HCT116 (cell line): Measurements from ENCODE around the gene RBM19. TPM values are rescaled to one million over a fixed set of nuclear protein-coding genes. Genes with fewer than 3 reads are reported as not detected.

Experiments
- ATAC-seq: fragments of 200-7000 bp; cut with Tn5 transposase; 2 replicates; pipeline ENCODE4 v1.9.1; 2020; ENCODE audit warnings: mild to moderate bottlenecking, moderate library complexity
- BruUV-seq: library from RNA; stranded (reverse); fragments of 400-500 nt; replicated peaks from 2 replicates; lab custom pipeline; 2021; lab: Mats Ljungman, UMichigan
- CTCF ChIA-PET: fragments of 300-600 bp; sonication (Branson Sonifier 250); formaldehyde crosslinking; loops from one replicate; lab custom pipeline; 2021; ENCODE audit warnings: antibody characterized with exemption; lab: Charles Lee
- POLR2A ChIA-PET: fragments of 300-600, 350-600 bp; sonication (Branson Sonifier 250); formaldehyde crosslinking; loops from one replicate; lab custom pipeline; 2021; ENCODE audit warnings: antibody characterized with exemption; lab: Charles Lee
- RAD21 ChIA-PET, 2 experiments: fragments of 300-600 bp; sonication (Branson Sonifier 250); formaldehyde crosslinking; loops; one replicate each; lab custom pipeline; 2023; ENCODE audit warnings: low total read pairs in 2 of 2; ENCODE audit not compliant: uncharacterized antibody in 2 of 2, unreplicated experiment in 2 of 2, low non-redundant PET in 1 of 2; lab: Charles Lee
- DNase-seq: peaks from one replicate; pipeline ENCODE4 v3.0.0-alpha.2; 2010; ENCODE audit warnings: low read depth, low spot score
- H2AFZ ChIP-seq: fragments of 200-600 bp; shearing (Covaris generic), sonication (generic); 2 replicates; pipeline ENCODE4 v1.6.1; 2017; ENCODE audit warnings: low read depth, mixed run types, mixed read lengths, antibody characterized with exemption, low read length; ENCODE audit not compliant: poor library complexity, severe bottlenecking
- H3K27ac ChIP-seq: 2 replicates; pipeline ENCODE4 v1.5.1; 2012; ENCODE audit warnings: low read depth, low read length
- H3K27me3 ChIP-seq: fragments of 200-600 bp; sonication (generic); 2 replicates; pipeline ENCODE4 v1.6.1; 2016; ENCODE audit warnings: mixed run types, low read length, mixed read lengths; ENCODE audit not compliant: insufficient read depth
- H3K36me3 ChIP-seq, 2 experiments: fragments of 200-500 bp in 1 of 2; fragments of 200-600 bp in 1 of 2; sonication (Bioruptor generic) in 1 of 2; sonication (generic) in 1 of 2; 2 replicates each; pipeline versions ENCODE4 v1.5.1 to v1.6.1; 2014 to 2016; ENCODE audit warnings: low read length in 2 of 2, inconsistent platforms in 1 of 2, mixed read lengths in 1 of 2, mixed run types in 1 of 2; ENCODE audit not compliant: insufficient read depth in 2 of 2, control insufficient read depth in 1 of 2
- H3K4me1 ChIP-seq, 2 experiments: fragments of 200-600 bp in 1 of 2; sonication (generic) in 1 of 2; 2 replicates each; pipeline versions ENCODE4 v1.5.1 to v1.6.1; 2012 to 2017; ENCODE audit warnings: low read length in 2 of 2, inconsistent platforms in 1 of 2, mild to moderate bottlenecking in 1 of 2, mixed read lengths in 1 of 2, mixed run types in 1 of 2, moderate library complexity in 1 of 2; ENCODE audit not compliant: insufficient read depth in 2 of 2, control insufficient read depth in 1 of 2
- H3K4me2 ChIP-seq: fragments of 200-600 bp; sonication (generic); 2 replicates; pipeline ENCODE4 v1.6.1; 2017; ENCODE audit warnings: mixed run types, low read length, mixed read lengths
- H3K4me3 ChIP-seq, 2 experiments: fragments of 200-600 bp in 1 of 2; sonication (generic) in 1 of 2; replicated peaks in 1 of 2; 2 replicates each; pipeline ENCODE4 v1.5.1; 2011 to 2016; ENCODE audit warnings: low read length in 2 of 2, control low read depth in 1 of 2, low read depth in 1 of 2, mild to moderate bottlenecking in 1 of 2, mixed read lengths in 1 of 2, mixed run types in 1 of 2
- H3K79me2 ChIP-seq: fragments of 200-600 bp; sonication (generic); 2 replicates; pipeline ENCODE4 v1.6.1; 2017; ENCODE audit warnings: mild to moderate bottlenecking, mixed run types, low read length, moderate library complexity, mixed read lengths; ENCODE audit not compliant: insufficient read depth
- H3K9ac ChIP-seq: fragments of 200-600 bp; sonication (generic); 2 replicates; pipeline ENCODE4 v1.6.1; 2016; ENCODE audit warnings: low read length, mixed read lengths
- H3K9me2 ChIP-seq: fragments of 200-600 bp; sonication (generic), shearing (Covaris generic); 2 replicates; pipeline ENCODE4 v1.6.1; 2017; ENCODE audit warnings: mixed run types, mild to moderate bottlenecking, moderate library complexity; ENCODE audit not compliant: insufficient read depth
- H3K9me3 ChIP-seq, 2 experiments: fragments of 200-500 bp in 1 of 2; fragments of 200-600 bp in 1 of 2; sonication (Bioruptor generic) in 1 of 2; sonication (generic) in 1 of 2; 2 replicates each; pipeline ENCODE4 v1.6.1; 2014 to 2017; ENCODE audit warnings: low read length in 2 of 2, mixed read lengths in 2 of 2, inconsistent platforms in 1 of 2, low read depth in 1 of 2, mild to moderate bottlenecking in 1 of 2, mixed run types in 1 of 2, moderate library complexity in 1 of 2; ENCODE audit not compliant: control insufficient read depth in 1 of 2, insufficient read depth in 1 of 2
- H4K20me1 ChIP-seq: fragments of 200-600 bp; sonication (generic), shearing (Covaris generic); 2 replicates; pipeline ENCODE4 v1.6.1; 2017; ENCODE audit warnings: mixed run types, mild to moderate bottlenecking, moderate library complexity; ENCODE audit not compliant: insufficient read depth
- CBX3 ChIP-seq: IDR thresholded peaks from 2 replicates; pipeline ENCODE4 v1.6.1; 2012; ENCODE audit warnings: low read depth
- CEBPB ChIP-seq: IDR thresholded peaks from 2 replicates; pipeline ENCODE4 v1.6.1; 2012; ENCODE audit warnings: low read depth
- EGR1 ChIP-seq: IDR thresholded peaks from 2 replicates; pipeline ENCODE4 v1.6.1; 2012; ENCODE audit warnings: low read depth
- ELF1 ChIP-seq: IDR thresholded peaks from 2 replicates; pipeline ENCODE4 v1.6.1; 2012; ENCODE audit warnings: low read depth, borderline replicate concordance
- EZH2phosphoT487 ChIP-seq: fragments of 200-600 bp; IDR thresholded peaks from 2 replicates; pipeline ENCODE4 v1.6.1; 2018; ENCODE audit warnings: antibody characterized with exemption, borderline replicate concordance
- FOSL1 ChIP-seq: IDR thresholded peaks from 2 replicates; pipeline ENCODE4 v1.6.1; 2012; ENCODE audit warnings: low read depth
- POLR2AphosphoS5 ChIP-seq: IDR thresholded peaks from 2 replicates; pipeline ENCODE4 v1.6.1; 2011; ENCODE audit warnings: mild to moderate bottlenecking, low read depth, low read length, moderate library complexity
- SIN3A ChIP-seq: IDR thresholded peaks from 2 replicates; pipeline ENCODE4 v1.6.1; 2012; ENCODE audit warnings: low read depth
- SP1 ChIP-seq: IDR thresholded peaks from 2 replicates; pipeline ENCODE4 v1.6.1; 2012; ENCODE audit warnings: low read depth
- SRF ChIP-seq: IDR thresholded peaks from 2 replicates; pipeline ENCODE4 v1.6.1; 2012; ENCODE audit warnings: low read depth
- TCF7L2 ChIP-seq: IDR thresholded peaks from 2 replicates; pipeline ENCODE4 v1.7.0; 2011; ENCODE audit warnings: borderline replicate concordance, inconsistent platforms; ENCODE audit not compliant: insufficient read depth, insufficient read length; ENCODE audit errors: extremely low read depth
- YY1 ChIP-seq: IDR thresholded peaks from 2 replicates; pipeline ENCODE4 v1.6.1; 2011; ENCODE audit warnings: low read length, low read depth, moderate library complexity, mild to moderate bottlenecking; ENCODE audit not compliant: insufficient replicate concordance; ENCODE audit errors: extremely low read depth
- ZFX ChIP-seq: fragments of 450-650 bp; IDR thresholded peaks from 2 replicates; pipeline ENCODE4 v1.6.1; 2017
- ZNF274 ChIP-seq: fragments of 200-500 bp; sonication (Bioruptor generic); IDR thresholded peaks from 2 replicates; pipeline ENCODE4 v1.6.1; 2014; ENCODE audit warnings: mild to moderate bottlenecking, low read depth, low read length, inconsistent platforms
- intact Hi-C: fragments of 100-400 bp; cut with micrococcal nuclease; formaldehyde crosslinking; loops from 2 replicates; pipeline ENCODE4 v1.10.0; 2022
- total RNA-seq: library from RNA; stranded (reverse); gene quantifications from one replicate; pipeline ENCODE4 v1.2.1, GENCODE V29; 2021; ENCODE audit not compliant: unreplicated experiment
- TF ChIP-seq, protein P1 (sequence below): IDR thresholded peaks from 2 replicates; pipeline ENCODE4 v1.6.1; 2012
- TF ChIP-seq, protein P2 (sequence below), 3 experiments: fragments of 200-600 bp in 1 of 3; sonication (generic) in 1 of 3; IDR thresholded peaks in 2 of 3; conservative IDR thresholded peaks in 1 of 3; 2 replicates each; pipeline ENCODE4 v1.5.1; 2012 to 2017; ENCODE audit warnings: low read depth in 2 of 3, low read length in 2 of 3, antibody characterized with exemption in 1 of 3, borderline replicate concordance in 1 of 3, control low read depth in 1 of 3, mild to moderate bottlenecking in 1 of 3, mixed read lengths in 1 of 3, mixed run types in 1 of 3, moderate library complexity in 1 of 3; ENCODE audit not compliant: insufficient read depth in 1 of 3
- TF ChIP-seq, protein P3 (sequence below): IDR thresholded peaks from 2 replicates; pipeline ENCODE4 v1.6.1; 2012; ENCODE audit warnings: low read depth
- TF ChIP-seq, protein P4 (sequence below): IDR thresholded peaks from 2 replicates; pipeline ENCODE4 v1.6.1; 2012
- TF ChIP-seq, protein P5 (sequence below): IDR thresholded peaks from 2 replicates; pipeline ENCODE4 v1.6.1; 2011; ENCODE audit warnings: mild to moderate bottlenecking, low read length, moderate library complexity; ENCODE audit not compliant: insufficient replicate concordance; ENCODE audit errors: extremely low read depth

RBM19 gene
- total RNA-seq, 1 experiment from 2014 or later, result 30.7 TPM

DNA sequence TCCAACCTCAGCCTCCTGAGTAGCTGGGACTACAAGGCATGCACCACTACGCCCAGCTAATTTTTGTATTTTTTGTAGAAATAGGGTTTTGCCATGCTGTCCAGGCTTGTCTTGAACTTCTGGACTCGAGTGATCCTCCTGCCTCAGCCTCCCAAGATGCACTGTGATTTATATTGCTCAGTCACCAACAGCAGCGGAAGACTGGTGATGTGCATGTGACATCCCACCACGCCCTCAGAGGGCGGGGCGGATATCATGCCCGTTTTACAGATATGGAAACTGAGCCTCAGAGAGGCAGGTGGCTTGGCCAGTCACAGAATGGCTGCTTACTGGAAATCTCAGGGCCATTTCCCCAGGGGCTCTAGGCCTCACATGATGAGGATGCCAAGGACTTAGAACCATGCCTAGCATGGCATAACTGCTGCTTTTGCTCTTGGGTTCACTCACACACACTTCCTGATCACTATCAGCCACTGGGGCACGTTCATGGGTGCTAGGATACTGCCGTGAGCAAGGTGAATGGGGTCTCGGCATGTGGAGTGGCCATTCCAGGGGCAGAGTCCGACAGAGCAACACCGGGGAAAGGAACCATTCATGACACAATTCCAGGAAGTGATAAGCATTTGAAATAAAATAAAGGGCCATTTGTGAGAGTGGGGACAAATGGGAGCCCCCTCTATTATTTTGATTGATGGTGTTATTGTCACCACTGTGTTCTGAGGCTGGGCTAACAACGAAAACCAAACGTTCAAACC is 31.9 kb downstream of the RBM19 start:
- Histone ChIP-seq H3K9ac (no peak overlapping the region), H3K9me2 (no peaks in the 10 kb centered on the region), H3K9me3 (no peaks in the 10 kb centered on the region), H3K4me3 (no peak overlapping the region), H3K4me2 (no peak overlapping the region), H3K36me3 (peaks cover 6 to 10% of the 10 kb centered on the region in 2 experiments; a peak in 2 of 4 replicates), H3K27ac (no peak overlapping the region), H3K27me3 (no peaks in the 10 kb centered on the region), H4K20me1 (no peaks in the 10 kb centered on the region), H3K4me1 (no peaks in the 10 kb centered on the region), H3K79me2 (no peaks in the 10 kb centered on the region), H2AFZ (no peak overlapping the region)
- intact Hi-C loops, result no loop called here
- ChIA-PET POLR2A (no interaction called here), CTCF (no interaction called here), RAD21 (no interaction called here)
- no TSS peak for BruUV-seq
- ATAC-seq (no peak), DNase-seq (no peak)
- TF ChIP-seq SRF (no peak), SP1 (no peak), POLR2AphosphoS5 (no peak), CEBPB (no peak), YY1 (no peak), FOSL1 (no peak), EGR1 (no peak), ELF1 (no peak), ZNF274 (no peak), CBX3 (no peak), SIN3A (no peak), EZH2phosphoT487 (no peak), TCF7L2 (no peak), ZFX (no peak)
- TF ChIP-seq, protein P1, sequence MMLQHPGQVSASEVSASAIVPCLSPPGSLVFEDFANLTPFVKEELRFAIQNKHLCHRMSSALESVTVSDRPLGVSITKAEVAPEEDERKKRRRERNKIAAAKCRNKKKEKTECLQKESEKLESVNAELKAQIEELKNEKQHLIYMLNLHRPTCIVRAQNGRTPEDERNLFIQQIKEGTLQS, result no peak
- TF ChIP-seq, protein P2, sequence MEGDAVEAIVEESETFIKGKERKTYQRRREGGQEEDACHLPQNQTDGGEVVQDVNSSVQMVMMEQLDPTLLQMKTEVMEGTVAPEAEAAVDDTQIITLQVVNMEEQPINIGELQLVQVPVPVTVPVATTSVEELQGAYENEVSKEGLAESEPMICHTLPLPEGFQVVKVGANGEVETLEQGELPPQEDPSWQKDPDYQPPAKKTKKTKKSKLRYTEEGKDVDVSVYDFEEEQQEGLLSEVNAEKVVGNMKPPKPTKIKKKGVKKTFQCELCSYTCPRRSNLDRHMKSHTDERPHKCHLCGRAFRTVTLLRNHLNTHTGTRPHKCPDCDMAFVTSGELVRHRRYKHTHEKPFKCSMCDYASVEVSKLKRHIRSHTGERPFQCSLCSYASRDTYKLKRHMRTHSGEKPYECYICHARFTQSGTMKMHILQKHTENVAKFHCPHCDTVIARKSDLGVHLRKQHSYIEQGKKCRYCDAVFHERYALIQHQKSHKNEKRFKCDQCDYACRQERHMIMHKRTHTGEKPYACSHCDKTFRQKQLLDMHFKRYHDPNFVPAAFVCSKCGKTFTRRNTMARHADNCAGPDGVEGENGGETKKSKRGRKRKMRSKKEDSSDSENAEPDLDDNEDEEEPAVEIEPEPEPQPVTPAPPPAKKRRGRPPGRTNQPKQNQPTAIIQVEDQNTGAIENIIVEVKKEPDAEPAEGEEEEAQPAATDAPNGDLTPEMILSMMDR (IDR thresholded peaks at IDR 0.05 in 2 of 3, conservative IDR thresholded peaks at IDR 0.05 in 1 of 3; ENCODE audit: borderline replicate concordance in 1 of 3, insufficient read depth in 1 of 3, low read depth in 2 of 3, low read length in 2 of 3), result no peak
- TF ChIP-seq, protein P3, sequence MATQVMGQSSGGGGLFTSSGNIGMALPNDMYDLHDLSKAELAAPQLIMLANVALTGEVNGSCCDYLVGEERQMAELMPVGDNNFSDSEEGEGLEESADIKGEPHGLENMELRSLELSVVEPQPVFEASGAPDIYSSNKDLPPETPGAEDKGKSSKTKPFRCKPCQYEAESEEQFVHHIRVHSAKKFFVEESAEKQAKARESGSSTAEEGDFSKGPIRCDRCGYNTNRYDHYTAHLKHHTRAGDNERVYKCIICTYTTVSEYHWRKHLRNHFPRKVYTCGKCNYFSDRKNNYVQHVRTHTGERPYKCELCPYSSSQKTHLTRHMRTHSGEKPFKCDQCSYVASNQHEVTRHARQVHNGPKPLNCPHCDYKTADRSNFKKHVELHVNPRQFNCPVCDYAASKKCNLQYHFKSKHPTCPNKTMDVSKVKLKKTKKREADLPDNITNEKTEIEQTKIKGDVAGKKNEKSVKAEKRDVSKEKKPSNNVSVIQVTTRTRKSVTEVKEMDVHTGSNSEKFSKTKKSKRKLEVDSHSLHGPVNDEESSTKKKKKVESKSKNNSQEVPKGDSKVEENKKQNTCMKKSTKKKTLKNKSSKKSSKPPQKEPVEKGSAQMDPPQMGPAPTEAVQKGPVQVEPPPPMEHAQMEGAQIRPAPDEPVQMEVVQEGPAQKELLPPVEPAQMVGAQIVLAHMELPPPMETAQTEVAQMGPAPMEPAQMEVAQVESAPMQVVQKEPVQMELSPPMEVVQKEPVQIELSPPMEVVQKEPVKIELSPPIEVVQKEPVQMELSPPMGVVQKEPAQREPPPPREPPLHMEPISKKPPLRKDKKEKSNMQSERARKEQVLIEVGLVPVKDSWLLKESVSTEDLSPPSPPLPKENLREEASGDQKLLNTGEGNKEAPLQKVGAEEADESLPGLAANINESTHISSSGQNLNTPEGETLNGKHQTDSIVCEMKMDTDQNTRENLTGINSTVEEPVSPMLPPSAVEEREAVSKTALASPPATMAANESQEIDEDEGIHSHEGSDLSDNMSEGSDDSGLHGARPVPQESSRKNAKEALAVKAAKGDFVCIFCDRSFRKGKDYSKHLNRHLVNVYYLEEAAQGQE, result no peak
- TF ChIP-seq, protein P4, sequence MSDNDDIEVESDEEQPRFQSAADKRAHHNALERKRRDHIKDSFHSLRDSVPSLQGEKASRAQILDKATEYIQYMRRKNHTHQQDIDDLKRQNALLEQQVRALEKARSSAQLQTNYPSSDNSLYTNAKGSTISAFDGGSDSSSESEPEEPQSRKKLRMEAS, result no peak
- TF ChIP-seq, protein P5, sequence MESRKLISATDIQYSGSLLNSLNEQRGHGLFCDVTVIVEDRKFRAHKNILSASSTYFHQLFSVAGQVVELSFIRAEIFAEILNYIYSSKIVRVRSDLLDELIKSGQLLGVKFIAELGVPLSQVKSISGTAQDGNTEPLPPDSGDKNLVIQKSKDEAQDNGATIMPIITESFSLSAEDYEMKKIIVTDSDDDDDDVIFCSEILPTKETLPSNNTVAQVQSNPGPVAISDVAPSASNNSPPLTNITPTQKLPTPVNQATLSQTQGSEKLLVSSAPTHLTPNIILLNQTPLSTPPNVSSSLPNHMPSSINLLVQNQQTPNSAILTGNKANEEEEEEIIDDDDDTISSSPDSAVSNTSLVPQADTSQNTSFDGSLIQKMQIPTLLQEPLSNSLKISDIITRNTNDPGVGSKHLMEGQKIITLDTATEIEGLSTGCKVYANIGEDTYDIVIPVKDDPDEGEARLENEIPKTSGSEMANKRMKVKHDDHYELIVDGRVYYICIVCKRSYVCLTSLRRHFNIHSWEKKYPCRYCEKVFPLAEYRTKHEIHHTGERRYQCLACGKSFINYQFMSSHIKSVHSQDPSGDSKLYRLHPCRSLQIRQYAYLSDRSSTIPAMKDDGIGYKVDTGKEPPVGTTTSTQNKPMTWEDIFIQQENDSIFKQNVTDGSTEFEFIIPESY, result no peak
